ENCODE data around the gene PAPPA.

Gene PAPPA

GRCh38 chr9:116409129-116409528 is 255.5 kb downstream of the PAPPA start:
- TF ChIP-seq, protein P1, sequence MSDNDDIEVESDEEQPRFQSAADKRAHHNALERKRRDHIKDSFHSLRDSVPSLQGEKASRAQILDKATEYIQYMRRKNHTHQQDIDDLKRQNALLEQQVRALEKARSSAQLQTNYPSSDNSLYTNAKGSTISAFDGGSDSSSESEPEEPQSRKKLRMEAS (IDR thresholded peaks at IDR 0.05; ENCODE audit: low read depth, low read length): no peak
- TF ChIP-seq MYC (IDR thresholded peaks at IDR 0.05; ENCODE audit: low read depth, low read length) (no peak), POLR2A (IDR thresholded peaks at IDR 0.05; ENCODE audit: extremely low read depth, insufficient read length) (no peak)
- TF ChIP-seq, protein P2, sequence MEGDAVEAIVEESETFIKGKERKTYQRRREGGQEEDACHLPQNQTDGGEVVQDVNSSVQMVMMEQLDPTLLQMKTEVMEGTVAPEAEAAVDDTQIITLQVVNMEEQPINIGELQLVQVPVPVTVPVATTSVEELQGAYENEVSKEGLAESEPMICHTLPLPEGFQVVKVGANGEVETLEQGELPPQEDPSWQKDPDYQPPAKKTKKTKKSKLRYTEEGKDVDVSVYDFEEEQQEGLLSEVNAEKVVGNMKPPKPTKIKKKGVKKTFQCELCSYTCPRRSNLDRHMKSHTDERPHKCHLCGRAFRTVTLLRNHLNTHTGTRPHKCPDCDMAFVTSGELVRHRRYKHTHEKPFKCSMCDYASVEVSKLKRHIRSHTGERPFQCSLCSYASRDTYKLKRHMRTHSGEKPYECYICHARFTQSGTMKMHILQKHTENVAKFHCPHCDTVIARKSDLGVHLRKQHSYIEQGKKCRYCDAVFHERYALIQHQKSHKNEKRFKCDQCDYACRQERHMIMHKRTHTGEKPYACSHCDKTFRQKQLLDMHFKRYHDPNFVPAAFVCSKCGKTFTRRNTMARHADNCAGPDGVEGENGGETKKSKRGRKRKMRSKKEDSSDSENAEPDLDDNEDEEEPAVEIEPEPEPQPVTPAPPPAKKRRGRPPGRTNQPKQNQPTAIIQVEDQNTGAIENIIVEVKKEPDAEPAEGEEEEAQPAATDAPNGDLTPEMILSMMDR (IDR thresholded peaks at IDR 0.05; ENCODE audit: low read depth, low read length): no peak
- H3K4me3 ChIP-seq (ENCODE audit: low read depth, low read length): no peak overlapping the region
- no peak for DNase-seq (ENCODE audit: low read depth)

DNA sequence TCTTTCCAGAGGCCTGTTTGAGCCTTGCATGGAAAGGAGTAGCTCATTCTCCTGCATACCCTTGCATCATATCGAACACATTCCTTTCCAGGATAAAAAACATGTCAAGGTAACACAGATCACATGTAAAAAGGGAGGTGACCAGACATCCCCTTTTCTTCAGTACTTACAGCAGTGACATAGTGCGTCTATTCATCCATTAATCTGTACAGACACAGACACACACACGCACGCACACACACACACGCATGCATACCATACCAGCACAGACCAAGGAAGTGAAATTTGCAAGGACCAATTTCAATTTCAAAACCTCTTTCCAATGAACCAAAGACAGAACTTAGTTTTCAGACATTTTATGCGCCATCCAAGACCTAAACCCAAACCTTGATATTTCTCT is 256.0 kb downstream of the PAPPA start:
- DNase-seq (ENCODE audit: low read depth): no peak
- TF ChIP-seq POLR2A (IDR thresholded peaks at IDR 0.05; ENCODE audit: extremely low read depth, insufficient read length) (no peak), MYC (IDR thresholded peaks at IDR 0.05; ENCODE audit: low read depth, low read length) (no peak)
- TF ChIP-seq, protein P2 (IDR thresholded peaks at IDR 0.05; ENCODE audit: low read depth, low read length): no peak
- TF ChIP-seq, protein P1 (IDR thresholded peaks at IDR 0.05; ENCODE audit: low read depth, low read length): no peak
- H3K4me3 ChIP-seq (ENCODE audit: low read depth, low read length): no peak overlapping the region

GRCh38 chr9:116411506-116411905 is 257.9 kb downstream of the PAPPA start:
- H3K4me3 ChIP-seq (ENCODE audit: low read depth, low read length): no peak overlapping the region
- no peak for DNase-seq (ENCODE audit: low read depth)
- TF ChIP-seq, protein P2 (IDR thresholded peaks at IDR 0.05; ENCODE audit: low read depth, low read length): no peak
- TF ChIP-seq MYC (IDR thresholded peaks at IDR 0.05; ENCODE audit: low read depth, low read length) (no peak), POLR2A (IDR thresholded peaks at IDR 0.05; ENCODE audit: extremely low read depth, insufficient read length) (no peak)
- TF ChIP-seq, protein P1 (IDR thresholded peaks at IDR 0.05; ENCODE audit: low read depth, low read length): no peak

DNA sequence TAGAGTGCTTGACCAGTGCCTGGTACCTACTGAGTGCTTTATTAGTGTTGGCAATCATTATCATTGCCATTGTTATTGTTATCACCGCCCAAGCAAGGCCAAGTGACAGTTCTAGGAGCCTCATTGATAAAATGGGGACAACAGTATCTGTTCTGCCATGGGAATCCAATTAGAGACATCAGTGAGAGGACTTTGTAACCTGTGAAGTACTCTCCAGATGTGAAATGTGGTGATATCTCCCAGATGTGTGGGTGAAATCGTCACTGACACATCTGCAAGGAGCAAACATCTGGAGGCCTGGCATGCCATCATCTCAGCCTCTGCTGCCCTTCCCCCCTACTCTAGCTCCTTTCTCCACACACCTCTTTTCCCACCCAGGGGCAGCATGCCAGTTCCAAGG is 260.8 kb downstream of the PAPPA start:
- H3K4me3 ChIP-seq (ENCODE audit: low read depth, low read length): no peak overlapping the region
- DNase-seq (ENCODE audit: low read depth): no peak
- TF ChIP-seq, protein P1 (IDR thresholded peaks at IDR 0.05; ENCODE audit: low read depth, low read length): no peak
- TF ChIP-seq MYC (IDR thresholded peaks at IDR 0.05; ENCODE audit: low read depth, low read length) (no peak), POLR2A (IDR thresholded peaks at IDR 0.05; ENCODE audit: extremely low read depth, insufficient read length) (no peak)
- TF ChIP-seq, protein P2 (IDR thresholded peaks at IDR 0.05; ENCODE audit: low read depth, low read length): no peak

- no peak for DNase-seq (ENCODE audit: low read depth)
- no peak for TF ChIP-seq POLR2A (IDR thresholded peaks at IDR 0.05; ENCODE audit: extremely low read depth, insufficient read length)
- TF ChIP-seq, protein P1 (IDR thresholded peaks at IDR 0.05; ENCODE audit: low read depth, low read length): no peak
- no peak for TF ChIP-seq MYC (IDR thresholded peaks at IDR 0.05; ENCODE audit: low read depth, low read length)
- TF ChIP-seq, protein P2 (IDR thresholded peaks at IDR 0.05; ENCODE audit: low read depth, low read length): no peak
- no peak overlapping the region for H3K4me3 ChIP-seq (ENCODE audit: low read depth, low read length)
These were observed 262.8 kb downstream of the PAPPA start for GRCh38 chr9:116416421-116416820.

GRCh38 chr9:116417464-116417863 is 263.9 kb downstream of the PAPPA start:
- TF ChIP-seq POLR2A (IDR thresholded peaks at IDR 0.05; ENCODE audit: extremely low read depth, insufficient read length): no peak
- TF ChIP-seq, protein P1 (IDR thresholded peaks at IDR 0.05; ENCODE audit: low read depth, low read length): no peak
- TF ChIP-seq, protein P2 (IDR thresholded peaks at IDR 0.05; ENCODE audit: low read depth, low read length): no peak
- no peak for TF ChIP-seq MYC (IDR thresholded peaks at IDR 0.05; ENCODE audit: low read depth, low read length)
- DNase-seq (ENCODE audit: low read depth): no peak
- H3K4me3 ChIP-seq (ENCODE audit: low read depth, low read length): no peak overlapping the region
